H1 (cell line): Measurements from ENCODE around the gene ADGRL3.

Experiments
- BCL11A ChIP-seq, 2 experiments: IDR thresholded peaks; one replicate each; pipeline ENCODE4 v1.6.1; 2011; ENCODE audit warnings: low read depth in 2 of 2, low read length in 2 of 2, mild to moderate bottlenecking in 2 of 2
- CBX5 ChIP-seq: fragments of 300-800, 300-1000 bp; sonication (generic); IDR thresholded peaks from 2 replicates; pipeline ENCODE4 v1.7.1; 2016; ENCODE audit warnings: antibody characterized with exemption, low read length, low read depth
- EZH2 ChIP-seq: fragments of 200-600 bp; sonication (generic); IDR thresholded peaks from 2 replicates; pipeline ENCODE4 v1.7.1; 2012; ENCODE audit warnings: low read depth, mild to moderate bottlenecking, moderate library complexity, low read length, inconsistent platforms; ENCODE audit not compliant: severe bottlenecking
- HDAC2 ChIP-seq, 2 experiments: fragments of 300-600 bp in 1 of 2; sonication (generic) in 1 of 2; IDR thresholded peaks; 2 replicates each; pipeline ENCODE4 v1.6.1; 2011 to 2012; ENCODE audit warnings: low read depth in 2 of 2, low read length in 2 of 2, mild to moderate bottlenecking in 2 of 2, moderate library complexity in 2 of 2, borderline replicate concordance in 1 of 2, inconsistent platforms in 1 of 2
- KDM5A ChIP-seq: fragments of 200-600 bp; IDR thresholded peaks from 2 replicates; pipeline ENCODE4 v1.7.1; 2012; ENCODE audit warnings: mild to moderate bottlenecking, low read length, inconsistent platforms, mixed read lengths
- POU5F1 ChIP-seq: IDR thresholded peaks from 2 replicates; pipeline ENCODE4 v1.6.1; 2011; ENCODE audit warnings: low read depth, mild to moderate bottlenecking, low read length, moderate library complexity
- TF ChIP-seq, protein P1 (sequence below), 3 experiments: IDR thresholded peaks; 1 replicate in 2 of 3; 2 replicates in 1 of 3; pipeline versions ENCODE4 v1.5.1 to v1.6.1; 2011; ENCODE audit warnings: low read length in 3 of 3, mild to moderate bottlenecking in 3 of 3, inconsistent platforms in 2 of 3, low read depth in 1 of 3, moderate library complexity in 1 of 3; ENCODE audit not compliant: insufficient read depth in 1 of 3; ENCODE audit errors: control extremely low read depth in 1 of 3
- TF ChIP-seq, protein P2 (sequence below): IDR thresholded peaks from 2 replicates; pipeline ENCODE4 v1.6.1; 2012; ENCODE audit warnings: inconsistent platforms

GRCh38 chr4:61877893-61878292 is 677.8 kb downstream of the ADGRL3 start:
- TF ChIP-seq, protein P1, sequence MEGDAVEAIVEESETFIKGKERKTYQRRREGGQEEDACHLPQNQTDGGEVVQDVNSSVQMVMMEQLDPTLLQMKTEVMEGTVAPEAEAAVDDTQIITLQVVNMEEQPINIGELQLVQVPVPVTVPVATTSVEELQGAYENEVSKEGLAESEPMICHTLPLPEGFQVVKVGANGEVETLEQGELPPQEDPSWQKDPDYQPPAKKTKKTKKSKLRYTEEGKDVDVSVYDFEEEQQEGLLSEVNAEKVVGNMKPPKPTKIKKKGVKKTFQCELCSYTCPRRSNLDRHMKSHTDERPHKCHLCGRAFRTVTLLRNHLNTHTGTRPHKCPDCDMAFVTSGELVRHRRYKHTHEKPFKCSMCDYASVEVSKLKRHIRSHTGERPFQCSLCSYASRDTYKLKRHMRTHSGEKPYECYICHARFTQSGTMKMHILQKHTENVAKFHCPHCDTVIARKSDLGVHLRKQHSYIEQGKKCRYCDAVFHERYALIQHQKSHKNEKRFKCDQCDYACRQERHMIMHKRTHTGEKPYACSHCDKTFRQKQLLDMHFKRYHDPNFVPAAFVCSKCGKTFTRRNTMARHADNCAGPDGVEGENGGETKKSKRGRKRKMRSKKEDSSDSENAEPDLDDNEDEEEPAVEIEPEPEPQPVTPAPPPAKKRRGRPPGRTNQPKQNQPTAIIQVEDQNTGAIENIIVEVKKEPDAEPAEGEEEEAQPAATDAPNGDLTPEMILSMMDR (IDR thresholded peaks at IDR 0.05; ENCODE audit: control extremely low read depth in 1 of 3, insufficient read depth in 1 of 3, low read depth in 1 of 3, low read length in 3 of 3): no peak
- TF ChIP-seq HDAC2 (IDR thresholded peaks at IDR 0.05; ENCODE audit: borderline replicate concordance in 1 of 2, low read depth in 2 of 2, low read length in 2 of 2): no peak
- TF ChIP-seq POU5F1: no peak
- no peak for TF ChIP-seq KDM5A
- no peak for TF ChIP-seq CBX5
- TF ChIP-seq, protein P2, sequence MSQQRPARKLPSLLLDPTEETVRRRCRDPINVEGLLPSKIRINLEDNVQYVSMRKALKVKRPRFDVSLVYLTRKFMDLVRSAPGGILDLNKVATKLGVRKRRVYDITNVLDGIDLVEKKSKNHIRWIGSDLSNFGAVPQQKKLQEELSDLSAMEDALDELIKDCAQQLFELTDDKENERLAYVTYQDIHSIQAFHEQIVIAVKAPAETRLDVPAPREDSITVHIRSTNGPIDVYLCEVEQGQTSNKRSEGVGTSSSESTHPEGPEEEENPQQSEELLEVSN: no peak
- TF ChIP-seq BCL11A (IDR thresholded peaks at IDR 0.05; ENCODE audit: low read depth in 2 of 2, low read length in 2 of 2): no peak
- TF ChIP-seq EZH2: no peak
